Breast epithelium (tissue), 4 donors: Measurements from ENCODE around the gene TOMM7. TPM values are rescaled to one million over a fixed set of nuclear protein-coding genes. Genes with fewer than 3 reads are reported as not detected.

Source experiments
- DNase-seq, 2 donors: peaks; one replicate each; pipeline ENCODE4 v3.0.0-alpha.2; 2019; ENCODE audit warnings: low spot score in 2 of 2
- H3K27ac ChIP-seq, 2 donors: fragments of 200-600 bp; sonication (generic) in 1 of 2; one replicate each; pipeline ENCODE4 v1.5.1; 2016 to 2019; ENCODE audit warnings: mild to moderate bottlenecking in 1 of 2
- H3K27me3 ChIP-seq, 2 donors: fragments of 200-600 bp; sonication (generic) in 1 of 2; one replicate each; pipeline versions ENCODE4 v1.5.1 to v1.6.0; 2017 to 2019; ENCODE audit warnings: control low read depth in 1 of 2, mild to moderate bottlenecking in 1 of 2
- H3K36me3 ChIP-seq: fragments of 200-600 bp; one replicate; pipeline ENCODE4 v1.5.1; 2019
- H3K4me1 ChIP-seq, 2 donors: fragments of 200-600 bp; sonication (generic); one replicate each; pipeline ENCODE4 v1.5.1; 2016 to 2019; ENCODE audit warnings: control low read depth in 1 of 2
- H3K4me3 ChIP-seq, 3 donors: fragments of 200-600 bp; sonication (generic); 1 replicate in 2 of 3; 2 replicates in 1 of 3; pipeline ENCODE4 v1.5.1; 2016 to 2019; ENCODE audit warnings: mild to moderate bottlenecking in 3 of 3, moderate library complexity in 2 of 3
- H3K9me3 ChIP-seq, 2 donors: fragments of 200-600 bp; sonication (generic) in 1 of 2; one replicate each; pipeline ENCODE4 v1.5.1; 2016 to 2019; ENCODE audit warnings: control low read depth in 1 of 2
- POLR2A ChIP-seq: fragments of 450-650 bp; IDR thresholded peaks from one replicate; pipeline ENCODE4 v1.6.1; 2016; ENCODE audit warnings: antibody characterized with exemption, mild to moderate bottlenecking, moderate library complexity
- POLR2AphosphoS5 ChIP-seq, 3 donors: sonication (generic); formaldehyde crosslinking; IDR thresholded peaks; one replicate each; pipeline ENCODE4 v1.6.1; 2017; ENCODE audit warnings: antibody characterized with exemption in 3 of 3
- intact Hi-C: fragments of 100-400 bp; cut with DNase I; formaldehyde crosslinking; loops from one replicate; pipeline ENCODE4 v1.15.1; 2023; ENCODE audit warnings: low total_unique reads
- total RNA-seq, 3 donors: library from RNA; depleted of rRNA; stranded (reverse); fragments of >200 nt; gene quantifications; one replicate each; pipeline ENCODE4 v1.1.0, GENCODE V29; 2016
- TF ChIP-seq, protein P1 (sequence below), 3 donors: fragments of 450-650 bp; IDR thresholded peaks; one replicate each; pipeline ENCODE4 v1.5.1; 2016 to 2017; ENCODE audit warnings: antibody characterized with exemption in 3 of 3, mild to moderate bottlenecking in 3 of 3, moderate library complexity in 3 of 3

Gene TOMM7
- total RNA-seq, 3 donors from 2014 or later: 191 to 304 (median 210) TPM

DNA sequence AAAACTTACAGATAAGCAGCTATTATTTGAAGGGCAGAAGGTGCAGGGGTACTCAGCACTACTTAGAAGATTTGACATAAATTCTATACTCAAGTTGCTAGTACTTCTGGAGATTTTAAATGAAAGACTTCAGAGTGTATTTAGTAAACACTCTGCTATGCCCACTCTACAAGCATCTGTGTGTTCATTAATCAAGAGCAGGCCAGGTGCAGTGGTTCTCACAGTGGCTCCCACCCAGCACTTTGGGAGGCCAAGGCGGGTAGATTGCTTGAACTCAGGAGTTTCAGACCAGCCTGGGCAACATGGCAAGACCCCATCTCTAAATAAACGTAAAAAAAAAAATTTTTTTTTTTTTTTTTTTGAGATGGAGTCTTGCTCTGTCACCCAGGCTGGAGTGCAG is 38.9 kb upstream of the TOMM7 start:
- peaks cover 0 to 8% of the 10 kb centered on the region in 2 donors for H3K4me1 ChIP-seq
- no peaks in the 10 kb centered on the region for H3K36me3 ChIP-seq
- intact Hi-C loops: no loop called here
- TF ChIP-seq POLR2AphosphoS5 (IDR thresholded peaks at IDR 0.05): no peak
- TF ChIP-seq POLR2A: no peak
- TF ChIP-seq, protein P1, sequence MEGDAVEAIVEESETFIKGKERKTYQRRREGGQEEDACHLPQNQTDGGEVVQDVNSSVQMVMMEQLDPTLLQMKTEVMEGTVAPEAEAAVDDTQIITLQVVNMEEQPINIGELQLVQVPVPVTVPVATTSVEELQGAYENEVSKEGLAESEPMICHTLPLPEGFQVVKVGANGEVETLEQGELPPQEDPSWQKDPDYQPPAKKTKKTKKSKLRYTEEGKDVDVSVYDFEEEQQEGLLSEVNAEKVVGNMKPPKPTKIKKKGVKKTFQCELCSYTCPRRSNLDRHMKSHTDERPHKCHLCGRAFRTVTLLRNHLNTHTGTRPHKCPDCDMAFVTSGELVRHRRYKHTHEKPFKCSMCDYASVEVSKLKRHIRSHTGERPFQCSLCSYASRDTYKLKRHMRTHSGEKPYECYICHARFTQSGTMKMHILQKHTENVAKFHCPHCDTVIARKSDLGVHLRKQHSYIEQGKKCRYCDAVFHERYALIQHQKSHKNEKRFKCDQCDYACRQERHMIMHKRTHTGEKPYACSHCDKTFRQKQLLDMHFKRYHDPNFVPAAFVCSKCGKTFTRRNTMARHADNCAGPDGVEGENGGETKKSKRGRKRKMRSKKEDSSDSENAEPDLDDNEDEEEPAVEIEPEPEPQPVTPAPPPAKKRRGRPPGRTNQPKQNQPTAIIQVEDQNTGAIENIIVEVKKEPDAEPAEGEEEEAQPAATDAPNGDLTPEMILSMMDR (IDR thresholded peaks at IDR 0.05): no peak
- DNase-seq: no peak
- H3K4me3 ChIP-seq: no peak overlapping the region
- no peaks in the 10 kb centered on the region for H3K9me3 ChIP-seq
- no peak overlapping the region for H3K27ac ChIP-seq
- no peaks in the 10 kb centered on the region for H3K27me3 ChIP-seq

DNA sequence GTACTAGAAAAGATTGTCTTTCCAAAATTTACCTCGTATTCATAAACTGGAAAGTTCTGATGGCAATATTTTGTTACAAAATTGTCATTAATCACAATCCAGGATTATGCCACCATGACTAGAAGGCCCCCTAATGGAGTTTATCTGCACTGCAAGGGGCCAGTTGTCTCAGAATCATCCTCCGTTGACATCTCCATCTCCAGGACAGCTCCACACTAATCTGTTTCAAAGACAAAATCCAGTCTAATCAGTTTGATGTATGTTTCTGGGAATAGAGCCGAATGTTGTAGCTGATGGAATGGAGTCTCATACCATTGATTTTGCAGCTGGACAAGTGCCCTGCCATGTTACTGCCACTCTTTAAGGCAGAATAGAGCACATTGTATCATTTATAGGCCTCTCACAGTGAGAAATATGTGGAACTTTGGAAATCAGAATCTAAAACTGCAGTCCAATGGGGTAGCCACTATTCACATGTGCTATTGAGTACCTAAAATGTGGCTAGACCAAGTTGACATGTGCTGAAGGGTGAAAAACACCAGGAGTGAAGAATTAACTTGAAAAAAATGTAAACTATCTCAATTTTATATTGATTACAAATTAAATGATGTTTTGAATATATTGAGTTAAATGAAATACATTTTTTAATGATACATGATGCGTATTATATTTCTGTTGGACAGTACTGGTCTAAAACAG is 38.3 kb upstream of the TOMM7 start:
- no peaks in the 10 kb centered on the region for H3K36me3 ChIP-seq
- peak overlapping the region; percentile 71 to 87 for H3K27ac ChIP-seq
- intact Hi-C loops: no loop called here
- no peak overlapping the region for H3K4me3 ChIP-seq
- peaks cover 0 to 8% of the 10 kb centered on the region in 2 donors for H3K4me1 ChIP-seq
- DNase-seq: no peak
- H3K27me3 ChIP-seq: no peaks in the 10 kb centered on the region
- TF ChIP-seq, protein P1 (IDR thresholded peaks at IDR 0.05): peak in 2 of 3 donors; percentile 13 to 26
- TF ChIP-seq POLR2AphosphoS5 (IDR thresholded peaks at IDR 0.05): no peak
- no peak for TF ChIP-seq POLR2A
- H3K9me3 ChIP-seq: no peaks in the 10 kb centered on the region

GRCh38 chr7:22860337-22860736 is 37.7 kb upstream of the TOMM7 start:
- H3K36me3 ChIP-seq: no peaks in the 10 kb centered on the region
- no peak for TF ChIP-seq POLR2AphosphoS5 (IDR thresholded peaks at IDR 0.05)
- DNase-seq: no peak
- intact Hi-C loops: no loop called here
- H3K4me3 ChIP-seq: no peak overlapping the region
- peak overlapping the region; percentile 71 to 87 for H3K27ac ChIP-seq
- H3K27me3 ChIP-seq: no peaks in the 10 kb centered on the region
- H3K4me1 ChIP-seq: peaks cover 0 to 8% of the 10 kb centered on the region in 2 donors
- no peaks in the 10 kb centered on the region for H3K9me3 ChIP-seq

DNA sequence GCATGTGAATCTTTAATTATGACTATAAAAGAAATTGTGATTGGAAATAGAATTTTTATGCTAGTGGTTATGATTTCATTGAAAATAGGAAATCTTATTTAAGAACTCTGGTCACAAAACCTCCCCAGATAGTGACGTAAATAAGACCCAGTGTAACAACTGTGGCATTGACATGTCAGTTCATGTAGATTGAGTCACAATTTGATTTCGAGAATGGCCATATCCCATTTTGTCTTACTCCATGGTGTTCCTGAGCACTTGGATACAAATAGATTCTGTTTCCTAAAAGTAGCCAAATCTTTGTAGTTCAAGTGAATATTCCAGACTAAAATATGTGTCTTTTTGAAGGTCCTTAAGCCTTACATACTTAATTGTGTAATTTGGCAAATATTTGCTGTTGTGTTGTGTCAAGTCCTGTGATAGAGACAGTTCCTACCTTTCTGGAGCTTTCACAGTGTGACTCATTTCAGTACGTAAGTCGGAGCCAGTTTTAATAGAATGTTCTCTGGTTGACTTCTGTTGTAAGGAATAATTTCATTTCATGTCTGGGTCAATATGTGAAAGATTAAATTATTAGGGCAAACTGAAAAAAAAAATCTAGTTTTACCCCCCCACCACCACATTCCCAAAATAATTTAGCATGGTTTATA is 37.1 kb upstream of the TOMM7 start:
- Histone ChIP-seq H3K9me3 (no peaks in the 10 kb centered on the region), H3K4me1 (peaks cover 0 to 8% of the 10 kb centered on the region in 2 donors), H3K36me3 (no peaks in the 10 kb centered on the region), H3K27me3 (no peaks in the 10 kb centered on the region), H3K4me3 (no peak overlapping the region), H3K27ac (peak overlapping the region; percentile 71 to 87)
- no peak for DNase-seq
- no peak for TF ChIP-seq POLR2AphosphoS5 (IDR thresholded peaks at IDR 0.05)
- TF ChIP-seq, protein P1 (IDR thresholded peaks at IDR 0.05): no peak
- TF ChIP-seq POLR2A: no peak
- intact Hi-C loops: no loop called here

DNA sequence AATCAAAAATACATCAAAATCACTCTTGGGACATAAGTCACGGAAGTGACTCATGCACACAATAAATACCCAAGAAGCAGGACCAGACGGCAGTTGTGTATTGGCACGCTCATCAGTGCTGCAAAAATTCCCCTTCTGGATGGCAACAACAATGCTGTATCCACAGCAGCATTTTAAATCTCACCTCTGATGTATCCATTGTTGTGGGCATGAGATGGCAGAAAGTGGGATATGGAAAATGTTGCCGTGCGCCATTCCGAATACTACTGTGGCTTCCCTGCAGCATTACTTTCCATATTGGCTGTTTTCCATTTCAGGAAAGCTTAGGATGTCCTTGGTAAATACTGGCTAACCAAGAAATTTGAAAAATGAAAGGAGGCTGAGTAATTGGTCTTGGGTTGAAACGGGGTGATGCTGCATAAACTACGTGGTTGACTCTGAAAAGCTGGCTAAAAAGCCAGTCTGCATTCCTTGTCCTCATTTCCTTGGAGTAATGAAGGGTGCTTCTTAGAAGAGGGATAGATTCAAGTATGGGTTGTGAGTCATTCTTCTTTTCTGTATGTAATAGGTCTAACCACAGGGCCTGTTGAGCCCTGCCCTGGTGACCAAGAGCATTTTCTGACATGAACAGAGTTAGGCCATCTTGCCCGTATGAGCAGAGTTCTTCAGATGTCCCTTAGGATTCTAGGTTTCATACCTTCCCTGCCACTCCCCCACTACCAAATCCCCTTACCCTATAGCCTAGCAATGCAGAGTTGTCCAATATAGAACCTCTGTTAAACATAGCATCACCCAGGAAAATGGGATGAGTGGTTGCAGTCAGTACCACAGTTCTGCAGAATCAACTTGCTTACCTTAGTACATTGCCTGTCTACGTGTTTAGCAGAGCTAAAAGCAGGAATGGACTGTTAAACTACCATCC is 36.3 kb upstream of the TOMM7 start:
- intact Hi-C loops: no loop called here
- Histone ChIP-seq H3K27me3 (no peaks in the 10 kb centered on the region), H3K4me3 (peak overlapping the region in 1 of 3 donors; percentile 30), H3K4me1 (peaks cover 0 to 8% of the 10 kb centered on the region in 2 donors), H3K9me3 (no peaks in the 10 kb centered on the region), H3K36me3 (no peaks in the 10 kb centered on the region), H3K27ac (peak overlapping the region; percentile 71 to 87)
- peak in 1 of 3 donors; percentile 45 for TF ChIP-seq POLR2AphosphoS5 (IDR thresholded peaks at IDR 0.05)
- TF ChIP-seq, protein P1 (IDR thresholded peaks at IDR 0.05): no peak
- DNase-seq: peak in 1 of 2 donors; percentile 67
